HCT116 (cell line): ENCODE results near the gene IL22RA2. TPM values are rescaled to one million over a fixed set of nuclear protein-coding genes. Genes with fewer than 3 reads are reported as not detected.
A peak's percentile ranks its signal among the peaks of the same experiment; 100 is the strongest.

Experiments
- ATAC-seq: fragments of 200-7000 bp; cut with Tn5 transposase; 2 replicates; pipeline ENCODE4 v1.9.1; 2020; ENCODE audit warnings: mild to moderate bottlenecking, moderate library complexity
- BruUV-seq: library from RNA; stranded (reverse); fragments of 400-500 nt; replicated peaks from 2 replicates; lab custom pipeline; 2021; lab: Mats Ljungman, UMichigan
- CTCF ChIA-PET: fragments of 300-600 bp; sonication (Branson Sonifier 250); formaldehyde crosslinking; loops from one replicate; lab custom pipeline; 2021; ENCODE audit warnings: antibody characterized with exemption; lab: Charles Lee
- POLR2A ChIA-PET: fragments of 300-600, 350-600 bp; sonication (Branson Sonifier 250); formaldehyde crosslinking; loops from one replicate; lab custom pipeline; 2021; ENCODE audit warnings: antibody characterized with exemption; lab: Charles Lee
- RAD21 ChIA-PET, 2 experiments: fragments of 300-600 bp; sonication (Branson Sonifier 250); formaldehyde crosslinking; loops; one replicate each; lab custom pipeline; 2023; ENCODE audit warnings: low total read pairs in 2 of 2; ENCODE audit not compliant: uncharacterized antibody in 2 of 2, unreplicated experiment in 2 of 2, low non-redundant PET in 1 of 2; lab: Charles Lee
- DNase-seq: peaks from one replicate; pipeline ENCODE4 v3.0.0-alpha.2; 2010; ENCODE audit warnings: low read depth, low spot score
- H2AFZ ChIP-seq: fragments of 200-600 bp; shearing (Covaris generic), sonication (generic); 2 replicates; pipeline ENCODE4 v1.6.1; 2017; ENCODE audit warnings: low read depth, mixed run types, mixed read lengths, antibody characterized with exemption, low read length; ENCODE audit not compliant: poor library complexity, severe bottlenecking
- H3K27ac ChIP-seq: 2 replicates; pipeline ENCODE4 v1.5.1; 2012; ENCODE audit warnings: low read depth, low read length
- H3K27me3 ChIP-seq: fragments of 200-600 bp; sonication (generic); 2 replicates; pipeline ENCODE4 v1.6.1; 2016; ENCODE audit warnings: mixed run types, low read length, mixed read lengths; ENCODE audit not compliant: insufficient read depth
- H3K36me3 ChIP-seq, 2 experiments: fragments of 200-500 bp in 1 of 2; fragments of 200-600 bp in 1 of 2; sonication (Bioruptor generic) in 1 of 2; sonication (generic) in 1 of 2; 2 replicates each; pipeline versions ENCODE4 v1.5.1 to v1.6.1; 2014 to 2016; ENCODE audit warnings: low read length in 2 of 2, inconsistent platforms in 1 of 2, mixed read lengths in 1 of 2, mixed run types in 1 of 2; ENCODE audit not compliant: insufficient read depth in 2 of 2, control insufficient read depth in 1 of 2
- H3K4me1 ChIP-seq, 2 experiments: fragments of 200-600 bp in 1 of 2; sonication (generic) in 1 of 2; 2 replicates each; pipeline versions ENCODE4 v1.5.1 to v1.6.1; 2012 to 2017; ENCODE audit warnings: low read length in 2 of 2, inconsistent platforms in 1 of 2, mild to moderate bottlenecking in 1 of 2, mixed read lengths in 1 of 2, mixed run types in 1 of 2, moderate library complexity in 1 of 2; ENCODE audit not compliant: insufficient read depth in 2 of 2, control insufficient read depth in 1 of 2
- H3K4me2 ChIP-seq: fragments of 200-600 bp; sonication (generic); 2 replicates; pipeline ENCODE4 v1.6.1; 2017; ENCODE audit warnings: mixed run types, low read length, mixed read lengths
- H3K4me3 ChIP-seq, 2 experiments: fragments of 200-600 bp in 1 of 2; sonication (generic) in 1 of 2; replicated peaks in 1 of 2; 2 replicates each; pipeline ENCODE4 v1.5.1; 2011 to 2016; ENCODE audit warnings: low read length in 2 of 2, control low read depth in 1 of 2, low read depth in 1 of 2, mild to moderate bottlenecking in 1 of 2, mixed read lengths in 1 of 2, mixed run types in 1 of 2
- H3K79me2 ChIP-seq: fragments of 200-600 bp; sonication (generic); 2 replicates; pipeline ENCODE4 v1.6.1; 2017; ENCODE audit warnings: mild to moderate bottlenecking, mixed run types, low read length, moderate library complexity, mixed read lengths; ENCODE audit not compliant: insufficient read depth
- H3K9ac ChIP-seq: fragments of 200-600 bp; sonication (generic); 2 replicates; pipeline ENCODE4 v1.6.1; 2016; ENCODE audit warnings: low read length, mixed read lengths
- H3K9me2 ChIP-seq: fragments of 200-600 bp; sonication (generic), shearing (Covaris generic); 2 replicates; pipeline ENCODE4 v1.6.1; 2017; ENCODE audit warnings: mixed run types, mild to moderate bottlenecking, moderate library complexity; ENCODE audit not compliant: insufficient read depth
- H3K9me3 ChIP-seq, 2 experiments: fragments of 200-500 bp in 1 of 2; fragments of 200-600 bp in 1 of 2; sonication (Bioruptor generic) in 1 of 2; sonication (generic) in 1 of 2; 2 replicates each; pipeline ENCODE4 v1.6.1; 2014 to 2017; ENCODE audit warnings: low read length in 2 of 2, mixed read lengths in 2 of 2, inconsistent platforms in 1 of 2, low read depth in 1 of 2, mild to moderate bottlenecking in 1 of 2, mixed run types in 1 of 2, moderate library complexity in 1 of 2; ENCODE audit not compliant: control insufficient read depth in 1 of 2, insufficient read depth in 1 of 2
- H4K20me1 ChIP-seq: fragments of 200-600 bp; sonication (generic), shearing (Covaris generic); 2 replicates; pipeline ENCODE4 v1.6.1; 2017; ENCODE audit warnings: mixed run types, mild to moderate bottlenecking, moderate library complexity; ENCODE audit not compliant: insufficient read depth
- CBX3 ChIP-seq: IDR thresholded peaks from 2 replicates; pipeline ENCODE4 v1.6.1; 2012; ENCODE audit warnings: low read depth
- EGR1 ChIP-seq: IDR thresholded peaks from 2 replicates; pipeline ENCODE4 v1.6.1; 2012; ENCODE audit warnings: low read depth
- EZH2 ChIP-seq: fragments of 200-600 bp; sonication (generic); IDR thresholded peaks from 2 replicates; pipeline ENCODE4 v1.6.1; 2017; ENCODE audit warnings: antibody characterized with exemption, mixed run types
- FOSL1 ChIP-seq: IDR thresholded peaks from 2 replicates; pipeline ENCODE4 v1.6.1; 2012; ENCODE audit warnings: low read depth
- JUND ChIP-seq: IDR thresholded peaks from 2 replicates; pipeline ENCODE4 v1.6.1; 2012
- POLR2A ChIP-seq: IDR thresholded peaks from 2 replicates; pipeline ENCODE4 v1.7.0; 2011; ENCODE audit warnings: borderline replicate concordance; ENCODE audit not compliant: insufficient read depth, insufficient read length; ENCODE audit errors: extremely low read depth
- RAD21 ChIP-seq: IDR thresholded peaks from 2 replicates; pipeline ENCODE4 v1.6.1; 2012; ENCODE audit warnings: low read depth, mild to moderate bottlenecking
- REST ChIP-seq: IDR thresholded peaks from 2 replicates; pipeline ENCODE4 v1.6.1; 2012; ENCODE audit warnings: low read depth
- SIN3A ChIP-seq: IDR thresholded peaks from 2 replicates; pipeline ENCODE4 v1.6.1; 2012; ENCODE audit warnings: low read depth
- SP1 ChIP-seq: IDR thresholded peaks from 2 replicates; pipeline ENCODE4 v1.6.1; 2012; ENCODE audit warnings: low read depth
- ZNF274 ChIP-seq: fragments of 200-500 bp; sonication (Bioruptor generic); IDR thresholded peaks from 2 replicates; pipeline ENCODE4 v1.6.1; 2014; ENCODE audit warnings: mild to moderate bottlenecking, low read depth, low read length, inconsistent platforms
- intact Hi-C: fragments of 100-400 bp; cut with micrococcal nuclease; formaldehyde crosslinking; loops from 2 replicates; pipeline ENCODE4 v1.10.0; 2022
- total RNA-seq: library from RNA; stranded (reverse); gene quantifications from one replicate; pipeline ENCODE4 v1.2.1, GENCODE V29; 2021; ENCODE audit not compliant: unreplicated experiment
- TF ChIP-seq, protein P1 (sequence below): IDR thresholded peaks from 2 replicates; pipeline ENCODE4 v1.6.1; 2012
- TF ChIP-seq, protein P2 (sequence below), 3 experiments: fragments of 200-600 bp in 1 of 3; sonication (generic) in 1 of 3; IDR thresholded peaks in 2 of 3; conservative IDR thresholded peaks in 1 of 3; 2 replicates each; pipeline ENCODE4 v1.5.1; 2012 to 2017; ENCODE audit warnings: low read depth in 2 of 3, low read length in 2 of 3, antibody characterized with exemption in 1 of 3, borderline replicate concordance in 1 of 3, control low read depth in 1 of 3, mild to moderate bottlenecking in 1 of 3, mixed read lengths in 1 of 3, mixed run types in 1 of 3, moderate library complexity in 1 of 3; ENCODE audit not compliant: insufficient read depth in 1 of 3
- TF ChIP-seq, protein P3 (sequence below): IDR thresholded peaks from 2 replicates; pipeline ENCODE4 v1.6.1; 2012

IL22RA2 gene
- total RNA-seq, 1 experiment from 2014 or later, result not detected

- no peak for DNase-seq
- peak overlapping the region; percentile 74 for H3K9ac ChIP-seq
- ChIA-PET RAD21 (no interaction called here), CTCF (no interaction called here), POLR2A (no interaction called here)
- H3K4me2 ChIP-seq, result peak overlapping the region; percentile 83
- peak overlapping the region; percentile 95 for H2AFZ ChIP-seq
- H3K9me2 ChIP-seq, result no peaks in the 10 kb centered on the region
- no peak overlapping the region; the same call in 1 of the 2 replicates for H3K27ac ChIP-seq
- peak; percentile 15 for ATAC-seq
- no peak for TF ChIP-seq POLR2A
- TF ChIP-seq, protein P1, sequence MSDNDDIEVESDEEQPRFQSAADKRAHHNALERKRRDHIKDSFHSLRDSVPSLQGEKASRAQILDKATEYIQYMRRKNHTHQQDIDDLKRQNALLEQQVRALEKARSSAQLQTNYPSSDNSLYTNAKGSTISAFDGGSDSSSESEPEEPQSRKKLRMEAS, result peak; percentile 39; the same call in 1 of the 2 replicates
- no peak for TF ChIP-seq EZH2
- 0 out of 2 replicates have a peak, but pooled peaks have one; percentile 5 for TF ChIP-seq SP1
- peak; percentile 43 for TF ChIP-seq SIN3A
- TF ChIP-seq FOSL1, result no peak
- no peaks in the 10 kb centered on the region for H3K36me3 ChIP-seq
- peak overlapping the region; percentile 58 to 86 for H3K4me3 ChIP-seq
- H3K4me1 ChIP-seq, result peaks cover 11 to 23% of the 10 kb centered on the region in 2 experiments
- no peaks in the 10 kb centered on the region for H3K9me3 ChIP-seq
- H3K27me3 ChIP-seq, result no peaks in the 10 kb centered on the region
- BruUV-seq, result TSS peak; percentile 92
- H4K20me1 ChIP-seq, result no peaks in the 10 kb centered on the region
- peaks cover 40% of the 10 kb centered on the region for H3K79me2 ChIP-seq
- intact Hi-C loops, result no loop called here
Observed at GRCh38 chr6:137219664-137220252, 46.3 kb upstream of the IL22RA2 start.

GRCh38 chr6:137218917-137219663, 45.6 kb upstream of the IL22RA2 start, which contains the start of gene IFNGR1:
IFNGR1 (minus strand) TSS chr6:137219385; CDS start chr6:137219327, 58 bp downstream.
- H3K4me1 ChIP-seq, result peaks cover 11 to 23% of the 10 kb centered on the region in 2 experiments
- H3K4me2 ChIP-seq, result peak within 1 kb of the TSS; percentile 83
- intact Hi-C loops, result no loop called here
- H3K9me2 ChIP-seq, result no peaks in the 10 kb centered on the region
- H3K27ac ChIP-seq, result peak within 1 kb of the TSS; percentile 71
- ATAC-seq (peak; percentile 99), DNase-seq (peak; percentile 84)
- H3K9ac ChIP-seq, result peak within 1 kb of the TSS; percentile 74
- H4K20me1 ChIP-seq, result no peaks in the 10 kb centered on the region
- POLR2A ChIA-PET, result no interaction called here
- CTCF ChIA-PET, result no interaction called here
- H3K27me3 ChIP-seq, result no peaks in the 10 kb centered on the region
- peaks cover 47% of the 10 kb centered on the region for H3K79me2 ChIP-seq
- no TSS peak for BruUV-seq
- H3K4me3 ChIP-seq, result peak within 1 kb of the TSS; percentile 58 to 86
- no peaks in the 10 kb centered on the region for H3K36me3 ChIP-seq
- H3K9me3 ChIP-seq, result no peaks in the 10 kb centered on the region
- RAD21 ChIA-PET, result no interaction called here
- H2AFZ ChIP-seq, result peak within 1 kb of the TSS; percentile 95
- TF ChIP-seq, protein P2, sequence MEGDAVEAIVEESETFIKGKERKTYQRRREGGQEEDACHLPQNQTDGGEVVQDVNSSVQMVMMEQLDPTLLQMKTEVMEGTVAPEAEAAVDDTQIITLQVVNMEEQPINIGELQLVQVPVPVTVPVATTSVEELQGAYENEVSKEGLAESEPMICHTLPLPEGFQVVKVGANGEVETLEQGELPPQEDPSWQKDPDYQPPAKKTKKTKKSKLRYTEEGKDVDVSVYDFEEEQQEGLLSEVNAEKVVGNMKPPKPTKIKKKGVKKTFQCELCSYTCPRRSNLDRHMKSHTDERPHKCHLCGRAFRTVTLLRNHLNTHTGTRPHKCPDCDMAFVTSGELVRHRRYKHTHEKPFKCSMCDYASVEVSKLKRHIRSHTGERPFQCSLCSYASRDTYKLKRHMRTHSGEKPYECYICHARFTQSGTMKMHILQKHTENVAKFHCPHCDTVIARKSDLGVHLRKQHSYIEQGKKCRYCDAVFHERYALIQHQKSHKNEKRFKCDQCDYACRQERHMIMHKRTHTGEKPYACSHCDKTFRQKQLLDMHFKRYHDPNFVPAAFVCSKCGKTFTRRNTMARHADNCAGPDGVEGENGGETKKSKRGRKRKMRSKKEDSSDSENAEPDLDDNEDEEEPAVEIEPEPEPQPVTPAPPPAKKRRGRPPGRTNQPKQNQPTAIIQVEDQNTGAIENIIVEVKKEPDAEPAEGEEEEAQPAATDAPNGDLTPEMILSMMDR (IDR thresholded peaks at IDR 0.05 in 2 of 3, conservative IDR thresholded peaks at IDR 0.05 in 1 of 3; ENCODE audit: borderline replicate concordance in 1 of 3, insufficient read depth in 1 of 3, low read depth in 2 of 3, low read length in 2 of 3), result no peak
- TF ChIP-seq ZNF274 (no peak), RAD21 (no peak), FOSL1 (no peak), EGR1 (peak; percentile 89), CBX3 (peak; percentile 70), REST (no peak), JUND (no peak)
- TF ChIP-seq, protein P3, sequence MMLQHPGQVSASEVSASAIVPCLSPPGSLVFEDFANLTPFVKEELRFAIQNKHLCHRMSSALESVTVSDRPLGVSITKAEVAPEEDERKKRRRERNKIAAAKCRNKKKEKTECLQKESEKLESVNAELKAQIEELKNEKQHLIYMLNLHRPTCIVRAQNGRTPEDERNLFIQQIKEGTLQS, result no peak
